ENCODE measurements around the gene IL25.
"Not testable (repeated sequence)": the region's sequence is repeated elsewhere in the genome, so short reads cannot be mapped to it uniquely, and the experiment has no call there.

Gene IL25

DNA sequence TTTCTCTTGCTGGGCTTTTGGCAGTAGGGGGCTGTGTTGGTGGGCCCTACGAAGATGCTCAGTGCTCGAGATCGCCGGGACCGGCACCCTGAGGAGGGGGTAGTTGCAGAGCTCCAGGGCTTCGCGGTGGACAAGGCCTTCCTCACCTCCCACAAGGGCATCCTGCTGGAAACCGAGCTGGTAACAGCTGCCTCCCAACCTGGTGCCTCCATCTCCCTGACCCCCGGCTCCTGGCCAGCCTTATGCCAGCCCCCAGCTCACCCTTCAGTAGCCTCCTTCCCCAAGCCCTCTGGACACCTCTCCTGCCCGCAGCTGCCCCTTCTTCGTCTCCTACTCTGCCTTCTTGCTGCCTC, 4.6 kb downstream of the IL25 start:
- DNase-seq = no peak

DNA sequence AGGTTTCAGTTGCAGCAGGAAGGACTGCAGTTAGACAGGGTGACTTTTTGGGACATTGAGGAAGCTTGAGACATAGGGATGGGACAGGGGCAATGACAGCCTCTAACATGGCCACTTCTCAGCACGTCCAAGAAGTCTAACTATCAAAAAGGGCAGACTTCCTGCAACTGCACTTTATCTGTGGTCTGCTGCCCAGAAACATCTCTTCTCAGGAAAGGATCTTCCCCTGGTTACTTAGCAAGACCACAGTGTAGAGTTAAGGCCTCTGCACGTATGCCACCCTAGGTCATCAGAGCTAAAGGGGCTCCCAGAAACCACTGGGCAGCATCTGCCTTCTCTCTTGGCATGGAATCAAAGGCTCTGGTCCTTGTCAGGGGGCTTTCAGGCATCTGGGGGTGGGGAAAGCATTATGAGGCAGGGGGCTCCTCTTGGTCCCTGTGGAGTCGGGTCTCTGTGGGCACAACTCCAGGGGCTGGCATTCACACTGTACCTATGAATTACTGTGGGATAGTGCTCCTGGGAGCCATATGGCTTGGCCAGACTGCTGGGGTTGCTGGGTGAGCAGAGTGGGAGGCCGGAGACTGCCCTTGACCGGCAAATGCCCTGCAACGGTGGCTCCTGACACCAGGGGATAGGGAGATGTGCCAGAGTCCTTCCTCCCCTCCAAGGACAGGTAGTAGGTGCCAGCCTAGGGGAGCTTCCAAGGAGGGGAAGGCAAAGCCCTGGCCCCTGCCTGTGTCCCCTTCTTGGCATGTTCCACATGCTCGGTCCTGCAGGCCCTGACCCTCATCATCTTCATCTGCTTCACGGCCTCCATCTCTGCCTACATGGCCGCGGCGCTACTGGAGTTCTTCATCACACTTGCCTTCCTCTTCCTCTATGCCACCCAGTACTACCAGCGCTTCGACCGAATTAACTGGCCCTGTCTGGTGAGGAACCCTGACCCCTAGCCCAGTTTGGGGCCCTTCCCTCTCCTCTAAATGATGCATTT, 5.3 kb downstream of the IL25 start:
- no peak for DNase-seq

DNA sequence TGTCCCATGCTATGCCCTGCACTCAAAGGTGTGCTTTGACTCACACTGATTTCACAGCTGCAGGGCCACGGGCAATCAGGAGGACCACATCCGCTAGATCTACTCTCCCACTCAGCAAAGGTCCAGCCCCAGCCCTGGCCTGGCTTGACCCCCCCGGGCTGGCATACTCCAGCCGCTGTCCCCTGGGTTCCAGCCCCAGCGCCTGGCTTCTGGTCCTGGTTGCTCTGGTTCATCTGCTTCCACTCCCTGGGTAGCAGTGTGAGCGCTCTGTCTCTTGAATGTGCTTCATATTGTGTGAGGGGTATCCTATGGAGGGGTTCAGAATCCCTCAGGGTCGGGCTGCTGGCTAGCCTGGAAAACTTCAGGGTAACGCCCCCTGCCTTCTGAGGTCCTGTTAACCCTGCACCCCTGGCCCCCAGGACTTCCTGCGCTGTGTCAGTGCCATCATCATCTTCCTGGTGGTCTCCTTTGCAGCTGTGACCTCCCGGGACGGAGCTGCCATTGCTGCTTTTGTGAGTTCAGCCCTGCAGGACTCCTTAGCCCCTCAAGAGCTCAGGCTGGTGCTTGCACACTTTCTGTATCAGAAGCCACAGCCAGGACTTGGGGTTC, 6.1 kb downstream of the IL25 start:
- no peak for DNase-seq

DNA sequence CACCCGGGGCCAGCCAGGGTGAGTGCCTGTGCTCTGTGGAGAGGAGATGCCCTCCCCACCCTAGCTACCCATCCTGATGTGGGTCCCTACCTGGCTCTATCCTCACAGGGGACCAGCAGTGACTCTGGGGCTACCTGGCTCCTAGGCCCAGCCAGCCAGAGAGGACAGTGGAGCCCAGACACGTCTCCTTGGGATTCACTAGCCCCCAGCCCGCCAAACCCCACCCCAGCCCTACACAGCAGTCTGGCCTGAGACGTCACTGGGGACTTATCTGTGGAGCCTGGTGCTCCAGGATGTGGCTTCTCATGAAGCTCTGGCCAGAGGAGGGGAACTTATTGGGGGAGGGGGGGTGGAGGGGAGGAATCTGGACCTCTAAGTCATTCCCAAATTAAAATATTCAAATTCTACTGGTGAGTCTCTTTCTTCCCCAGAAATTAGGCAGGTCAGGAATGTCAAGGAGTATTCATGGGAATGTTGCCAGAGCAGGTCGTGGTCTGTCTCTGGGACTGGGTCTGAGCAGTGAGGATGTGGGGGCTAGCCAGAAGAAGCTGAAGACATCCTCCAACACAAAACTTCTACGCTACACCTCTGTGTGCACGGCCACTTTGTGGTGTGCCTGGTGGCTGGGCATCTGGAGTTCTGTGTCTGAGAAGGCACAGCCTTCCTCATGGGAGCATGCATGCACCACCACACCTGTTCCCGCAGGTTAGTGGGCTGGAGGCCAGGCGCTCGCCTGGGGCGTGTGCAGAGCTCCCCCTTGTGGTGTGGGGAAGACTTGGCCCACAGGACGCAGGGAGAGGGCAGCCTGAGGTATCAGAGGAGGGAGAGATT, 7.0 kb downstream of the IL25 start:
- DNase-seq = no peak

DNA sequence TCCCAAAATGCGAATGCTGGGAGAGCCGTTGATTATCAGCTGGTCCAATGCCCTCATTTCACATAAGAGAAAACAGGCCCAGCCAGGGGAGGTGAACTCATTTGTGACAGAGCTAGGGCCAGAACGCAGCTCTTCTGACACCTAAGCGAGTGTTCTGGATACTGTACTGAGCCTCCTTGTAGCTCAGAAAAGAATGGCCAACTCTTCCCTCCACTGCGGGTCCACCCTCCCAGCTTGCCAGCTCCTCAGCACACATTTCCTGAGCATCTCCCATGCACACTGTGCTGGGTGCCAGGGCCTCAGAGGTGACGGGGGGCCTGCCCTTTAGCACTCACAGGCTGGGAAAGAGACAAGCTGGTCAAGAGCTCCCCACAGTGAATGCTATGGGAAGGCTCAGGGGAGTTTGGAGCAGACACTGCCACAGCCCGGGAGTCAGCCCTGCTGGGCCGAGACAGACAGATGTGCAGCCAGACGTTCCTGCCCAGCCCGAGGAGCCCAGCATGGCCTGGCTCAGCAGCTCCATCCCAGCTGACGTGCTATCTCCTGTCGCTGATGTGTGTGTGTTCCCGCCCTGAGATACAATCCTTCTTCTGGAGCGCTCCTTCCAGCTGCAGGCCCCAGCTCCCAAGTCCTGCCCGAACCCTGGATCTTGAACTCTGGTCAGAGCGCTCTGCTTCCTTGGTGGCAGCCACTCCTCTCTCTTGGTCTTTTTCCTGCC, 7.7 kb downstream of the IL25 start:
- no peak for DNase-seq

DNA sequence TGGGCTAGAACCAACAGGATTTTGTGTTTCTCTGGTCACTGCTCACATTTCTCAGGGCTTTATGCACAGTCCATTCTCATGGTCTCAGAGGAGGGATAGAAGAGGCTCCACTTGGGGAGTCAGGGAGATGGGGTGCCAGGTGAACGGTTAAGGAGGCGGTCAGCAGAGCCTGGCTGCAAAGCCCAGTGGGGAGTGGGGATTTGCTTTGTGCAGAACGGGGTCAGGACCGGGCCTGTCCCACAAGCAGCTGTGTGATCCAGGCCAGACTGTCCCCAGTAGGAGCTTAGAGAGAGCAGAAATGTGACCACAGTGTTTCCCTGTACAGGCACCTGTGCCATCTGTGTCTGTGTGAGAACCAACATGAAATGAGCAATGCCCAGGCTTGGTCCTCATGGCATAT, 8.4 kb downstream of the IL25 start:
- DNase-seq = no peak

DNA sequence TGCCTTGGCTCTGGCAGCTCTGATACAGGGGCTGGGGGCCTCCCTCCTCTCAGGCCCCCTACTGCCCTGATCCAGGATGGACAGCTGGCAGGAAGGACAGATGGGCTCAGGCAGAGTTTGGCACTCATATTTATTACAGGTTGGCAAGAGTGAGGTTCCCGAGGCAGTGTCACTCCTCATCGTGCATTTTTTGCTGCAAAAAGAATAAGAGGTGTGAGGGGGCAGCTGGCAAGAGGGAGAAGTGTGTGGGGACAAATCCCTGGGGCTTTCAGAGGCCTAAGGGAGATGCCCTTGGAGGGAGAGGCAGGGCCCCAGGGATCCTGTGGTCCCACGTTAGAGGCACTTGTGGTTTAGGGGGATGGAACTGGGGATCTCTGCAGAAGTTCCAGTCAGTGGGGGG, 9.3 kb downstream of the IL25 start:
- DNase-seq = no peak

DNA sequence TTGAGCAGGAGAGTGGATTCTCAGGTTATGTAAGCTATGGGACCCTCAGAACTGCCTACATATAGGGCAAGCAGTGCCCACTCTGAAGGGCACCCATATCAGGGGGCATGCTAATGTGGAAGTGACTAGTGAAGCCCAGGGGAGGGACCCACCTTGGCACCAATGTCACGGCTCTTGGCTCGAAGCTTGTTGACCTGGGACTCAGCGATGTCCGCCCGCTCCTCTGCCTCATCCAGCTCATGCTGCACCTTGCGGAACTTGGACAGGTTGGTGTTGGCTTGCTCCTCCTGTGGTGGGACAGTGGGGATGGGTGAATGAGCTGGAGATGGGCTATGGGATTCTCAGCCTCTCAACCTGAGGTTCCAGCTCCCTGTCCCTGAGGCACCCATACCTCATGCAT, 9.7 kb downstream of the IL25 start:
- DNase-seq = no peak

DNA sequence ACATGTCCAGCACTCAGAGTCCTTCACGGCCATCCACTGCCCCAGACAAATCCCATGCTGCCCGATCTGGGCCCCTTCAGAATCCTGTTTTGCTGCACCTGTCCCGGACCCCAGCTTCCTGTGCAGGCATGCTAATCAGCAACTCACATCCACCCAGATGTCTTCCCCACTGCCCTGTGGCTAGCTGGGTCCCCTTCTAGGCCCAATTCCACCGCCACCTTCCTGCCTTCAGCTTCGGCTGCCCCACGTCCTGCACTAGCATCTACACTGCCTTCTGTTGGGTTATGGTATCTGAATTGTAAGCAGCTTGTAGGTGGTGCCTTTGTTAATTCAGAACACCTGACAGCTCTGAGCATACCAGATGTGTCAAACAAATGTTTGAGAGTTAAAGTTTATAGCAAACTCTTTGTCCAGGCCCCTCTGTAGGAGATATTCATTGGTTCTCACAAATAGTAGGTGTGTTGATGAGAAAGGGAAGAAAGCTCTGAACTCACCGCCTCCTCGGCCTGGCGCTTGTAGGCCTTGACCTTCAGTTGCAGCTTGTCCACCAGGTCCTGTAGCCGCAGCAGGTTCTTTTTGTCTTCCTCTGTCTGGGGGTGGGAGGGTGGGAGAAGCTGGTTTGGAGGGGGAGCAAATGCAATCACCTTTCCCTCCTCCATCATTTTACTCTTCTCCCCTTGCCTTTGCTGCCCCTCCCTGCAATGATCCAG, 10.3 kb downstream of the IL25 start:
- DNase-seq = no peak

DNA sequence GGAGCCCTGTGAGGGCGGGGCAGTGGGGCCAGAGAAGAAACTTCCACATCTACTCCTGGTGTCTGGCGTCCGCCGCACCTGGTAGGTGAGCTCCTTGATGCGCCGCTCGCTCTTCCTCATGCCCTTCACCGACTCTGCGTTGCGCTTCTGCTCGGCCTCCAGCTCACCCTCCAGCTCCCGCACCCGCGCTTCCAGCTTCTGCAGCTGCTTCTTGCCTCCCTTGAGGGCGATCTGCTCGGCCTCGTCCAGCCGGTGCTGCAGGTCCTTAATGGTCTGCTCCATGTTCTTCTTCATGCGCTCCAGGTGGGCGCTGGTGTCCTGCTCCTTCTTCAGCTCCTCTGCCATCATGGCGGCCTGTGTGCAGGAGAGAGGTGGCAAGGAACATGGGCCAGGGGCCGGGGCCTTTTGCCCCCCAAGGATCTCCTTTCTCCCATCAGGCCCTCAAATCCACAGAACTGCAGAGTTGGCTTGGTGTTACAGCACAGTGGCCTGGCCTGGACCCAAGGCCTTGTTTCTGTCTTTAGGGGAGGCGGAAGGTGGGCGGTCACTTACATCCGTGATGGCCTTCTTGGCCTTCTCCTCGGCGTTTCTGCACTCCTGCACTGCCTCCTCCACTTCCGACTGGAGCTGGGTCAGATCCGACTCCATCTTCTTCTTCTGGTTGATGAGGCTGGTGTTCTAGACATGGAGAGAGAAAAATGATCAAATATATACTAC, 11.9 kb downstream of the IL25 start:
- no peak for DNase-seq

DNA sequence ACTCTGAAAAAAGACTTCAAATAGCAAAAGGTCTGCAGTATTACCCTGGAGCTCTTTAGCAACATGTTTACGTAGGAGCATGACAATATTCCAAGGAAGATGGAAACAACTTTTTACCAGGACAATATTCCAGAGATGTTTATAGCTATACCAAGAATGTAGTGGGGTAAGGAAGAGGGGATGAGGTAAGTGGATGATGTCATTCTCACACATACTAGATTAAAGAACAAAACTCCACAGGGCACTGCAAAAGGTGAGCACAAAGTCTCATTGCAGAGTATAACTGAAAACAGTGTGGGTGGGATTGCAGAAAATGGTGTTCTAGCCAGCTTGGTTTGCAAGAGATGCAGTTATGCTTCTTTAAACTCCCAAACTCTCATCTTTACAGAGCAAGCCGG, 12.6 kb downstream of the IL25 start:
- no peak for DNase-seq

DNA sequence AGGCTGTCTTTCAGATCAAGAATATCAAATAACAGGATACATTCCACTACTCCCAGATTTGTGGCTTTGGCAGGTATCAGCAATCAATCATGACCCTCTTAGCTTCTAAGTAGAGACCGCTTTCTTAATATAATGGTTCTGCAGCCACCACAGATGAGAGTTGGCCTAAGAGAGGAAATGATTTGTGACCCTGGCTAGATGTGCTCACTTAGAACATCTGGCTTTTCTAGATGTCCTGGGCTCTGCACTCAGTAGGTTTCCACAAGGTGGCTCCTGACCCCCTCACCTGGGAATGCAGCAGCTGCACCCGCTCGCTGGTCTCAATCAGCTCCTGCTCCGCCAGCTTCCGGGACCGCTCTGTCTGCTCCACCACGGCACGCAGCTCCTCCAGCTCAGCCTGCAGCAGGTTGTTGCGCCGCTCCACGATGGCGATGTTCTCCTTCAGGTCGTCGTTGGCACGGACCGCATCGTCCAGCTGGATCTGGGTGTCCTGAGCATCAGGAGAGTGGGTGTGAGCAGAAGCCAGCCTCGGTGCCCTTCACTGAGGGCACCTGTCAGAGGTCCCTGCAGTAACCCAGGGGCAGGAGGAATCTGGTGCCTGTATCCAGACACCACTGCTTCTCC, 13.1 kb downstream of the IL25 start:
- DNase-seq = no peak

DNA sequence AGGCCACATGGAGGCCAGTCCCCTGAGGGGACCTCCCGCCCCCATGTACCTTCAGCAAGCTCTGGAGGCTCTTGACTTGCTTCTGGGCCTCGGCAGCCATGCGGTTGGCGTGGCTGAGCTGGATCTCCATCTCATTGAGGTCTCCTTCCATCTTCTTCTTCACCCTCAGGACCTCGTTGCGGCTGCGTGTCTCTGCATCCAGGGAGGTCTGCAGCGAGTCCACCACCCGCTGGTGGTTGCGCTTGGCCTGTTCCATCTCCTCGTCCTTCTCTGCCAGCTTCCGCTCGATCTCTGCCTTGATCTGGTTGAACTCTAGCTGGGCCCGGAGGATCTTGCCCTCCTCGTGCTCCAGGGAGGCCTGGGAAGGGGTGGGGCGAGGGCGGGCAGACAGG, 13.7 kb downstream of the IL25 start:
- not testable (repeated sequence) for DNase-seq

DNA sequence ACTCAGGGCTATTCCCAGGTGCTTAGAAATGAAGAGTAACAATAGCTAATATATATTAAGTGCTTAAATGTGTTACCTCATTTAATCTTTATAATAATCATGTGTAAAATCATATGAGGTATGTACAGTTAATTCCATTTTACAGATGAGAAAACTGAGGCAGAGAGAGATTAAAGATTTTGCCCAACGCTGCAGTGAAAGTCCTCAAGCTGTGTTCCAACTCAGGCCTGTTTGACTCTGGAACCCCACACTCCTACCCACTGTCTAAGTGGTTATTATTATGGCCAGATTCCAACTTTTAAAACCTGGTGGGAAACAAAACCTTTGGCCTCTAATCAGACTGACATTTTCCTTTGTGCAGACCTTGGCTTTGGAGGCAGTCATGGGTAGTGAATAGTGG, 14.4 kb downstream of the IL25 start:
- DNase-seq = no peak

DNA sequence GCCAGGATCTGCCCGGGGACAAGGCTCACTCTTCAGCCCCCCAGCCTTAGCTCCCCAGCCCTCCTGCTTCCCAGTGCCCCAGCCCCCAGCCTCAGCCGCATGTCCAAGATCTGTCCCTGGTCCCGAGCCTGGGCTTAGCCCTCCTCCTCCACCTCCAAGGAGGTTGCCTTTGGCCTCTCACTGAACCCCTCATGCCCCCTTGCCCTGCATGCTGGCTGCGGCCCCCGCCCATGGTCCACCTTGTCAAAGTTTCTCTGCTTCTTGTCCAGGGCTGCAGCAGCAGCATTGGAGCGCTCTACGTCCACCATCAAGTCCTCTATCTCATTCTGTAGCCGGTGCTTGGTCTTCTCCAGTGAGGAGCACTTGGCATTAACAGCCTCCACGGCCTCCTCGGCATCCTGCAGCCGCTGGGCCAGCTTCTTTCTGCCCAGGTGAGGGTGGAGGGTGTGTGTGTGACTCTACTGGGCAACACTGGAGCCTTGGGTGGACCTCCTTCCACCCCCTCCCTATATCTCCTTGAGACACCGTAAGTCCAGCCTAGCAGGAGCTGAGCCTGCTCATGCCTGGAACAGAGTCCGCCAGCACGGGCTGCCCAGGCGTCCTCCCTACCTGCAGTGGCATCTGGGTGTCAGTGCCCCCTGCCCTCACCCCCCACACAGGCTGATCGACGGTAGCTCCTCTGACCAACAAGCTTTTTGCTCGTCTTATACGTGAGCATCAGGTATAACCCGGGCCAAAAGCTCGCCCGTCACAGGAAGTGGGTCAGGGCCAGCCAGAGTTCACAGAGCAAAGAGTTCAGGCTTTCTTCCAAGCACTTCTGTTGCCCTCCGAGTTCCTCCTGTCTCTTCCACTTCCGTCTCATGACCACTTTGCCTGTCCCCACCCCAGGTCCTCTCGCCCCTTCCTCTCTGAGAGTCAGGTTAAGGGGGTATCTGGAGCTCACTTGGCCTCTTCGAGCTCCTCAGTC, 15.6 kb downstream of the IL25 start:
- no peak for DNase-seq

DNA sequence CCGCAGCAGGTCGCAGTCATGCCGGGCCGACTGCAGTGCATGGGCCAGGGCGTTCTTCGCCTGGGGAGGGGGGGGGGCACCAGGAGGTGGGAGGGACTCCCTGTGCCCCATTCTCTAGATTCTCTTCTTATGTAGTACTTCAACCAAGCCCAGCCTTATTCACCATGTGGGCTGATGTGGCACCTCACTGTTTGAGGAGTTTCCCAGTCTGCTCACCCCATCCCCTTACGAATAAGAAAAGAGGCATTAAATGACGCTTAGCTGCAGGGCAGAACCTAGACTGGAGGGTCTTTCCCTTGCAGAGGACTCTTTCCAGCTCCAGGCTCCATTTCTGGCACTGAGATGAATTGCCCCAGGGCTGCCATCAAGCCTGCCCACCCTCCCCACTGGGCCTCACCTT, 16.4 kb downstream of the IL25 start:
- no peak for DNase-seq

DNA sequence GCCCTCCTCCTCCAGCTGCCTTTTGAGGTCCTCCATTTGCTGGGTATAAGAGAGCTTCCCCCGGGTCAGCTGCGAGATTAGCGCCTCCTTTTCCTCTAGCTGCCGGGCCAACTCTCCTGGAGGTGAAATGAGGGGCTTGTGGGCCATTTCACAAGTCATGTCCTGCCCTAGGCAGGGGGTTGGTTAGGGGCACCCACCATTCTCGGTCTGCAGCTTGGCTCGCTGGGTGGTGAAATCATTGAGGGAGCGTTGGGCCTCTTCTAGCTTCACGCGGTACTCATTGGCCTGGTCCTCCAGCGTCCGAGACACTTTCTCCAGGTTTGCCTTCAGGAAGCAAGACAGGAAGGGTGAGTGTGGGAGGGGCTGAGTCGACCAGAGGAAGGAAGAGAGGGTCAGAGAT, 16.8 kb downstream of the IL25 start:
- no peak for DNase-seq

DNA sequence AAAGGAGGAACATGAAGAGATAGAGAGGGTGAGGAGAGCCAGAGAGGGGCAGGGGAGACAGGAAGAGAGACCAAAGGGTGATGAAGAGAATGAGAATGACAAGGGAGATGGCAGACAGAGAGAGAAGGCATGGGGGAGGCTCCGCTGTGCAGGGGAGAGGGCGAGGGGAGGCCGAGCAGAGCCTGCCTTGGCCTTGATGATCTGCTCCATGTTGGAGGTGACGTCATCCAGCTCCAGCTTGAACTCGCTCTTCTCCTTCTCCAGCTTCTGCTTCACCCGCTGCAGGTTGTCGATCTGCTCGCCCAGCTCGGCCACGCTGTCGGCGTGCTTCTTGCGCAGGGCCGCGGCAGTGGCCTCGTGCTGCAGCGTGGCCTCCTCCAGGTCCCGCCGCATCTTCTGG, 17.3 kb downstream of the IL25 start:
- not testable (repeated sequence) for DNase-seq

DNA sequence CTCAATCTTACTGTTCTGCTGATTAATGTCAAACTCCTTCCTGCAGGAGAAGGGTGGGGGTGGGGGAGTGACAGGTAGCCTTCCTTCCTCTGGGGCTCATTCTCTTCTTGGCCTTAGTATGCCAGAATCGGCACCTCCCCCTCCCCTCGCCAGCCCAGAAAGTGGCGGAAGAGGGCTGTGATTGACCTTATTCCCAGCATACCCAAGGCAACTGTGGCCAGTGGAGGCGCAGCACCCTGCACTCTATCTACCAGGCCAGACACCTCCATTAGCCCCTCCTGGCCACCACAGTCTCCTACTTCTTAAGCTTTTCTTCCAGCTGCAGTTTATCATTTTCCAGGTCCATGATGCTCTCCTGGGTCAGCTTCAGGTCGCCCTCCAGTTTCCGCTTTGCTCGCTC, 20.0 kb downstream of the IL25 start:
- no peak for DNase-seq

DNA sequence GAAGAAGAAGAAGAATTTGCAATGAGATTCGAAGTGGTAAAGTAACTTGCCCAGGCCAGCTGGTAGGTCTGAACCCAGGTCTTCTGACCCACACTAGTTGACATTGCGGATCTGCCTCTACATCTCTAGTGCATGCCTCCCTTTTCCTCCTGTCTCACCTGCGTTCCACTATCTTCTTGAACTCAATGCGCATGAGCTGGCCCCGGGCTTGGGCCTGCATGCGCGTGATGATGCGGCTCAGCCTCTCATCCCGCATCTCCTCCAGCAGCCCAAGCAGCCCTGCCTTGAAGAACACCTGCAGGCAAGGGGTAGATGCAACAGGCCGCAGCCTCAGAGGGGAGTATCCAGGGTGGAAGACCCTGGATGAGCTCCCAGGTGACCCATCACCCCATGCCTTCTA, 23.5 kb downstream of the IL25 start:
- DNase-seq = no peak
